ENCODE measurements around the gene XRCC4.
"Not testable (repeated sequence)": the region's sequence is repeated elsewhere in the genome, so short reads cannot be mapped to it uniquely, and the experiment has no call there.

XRCC4 gene

DNA sequence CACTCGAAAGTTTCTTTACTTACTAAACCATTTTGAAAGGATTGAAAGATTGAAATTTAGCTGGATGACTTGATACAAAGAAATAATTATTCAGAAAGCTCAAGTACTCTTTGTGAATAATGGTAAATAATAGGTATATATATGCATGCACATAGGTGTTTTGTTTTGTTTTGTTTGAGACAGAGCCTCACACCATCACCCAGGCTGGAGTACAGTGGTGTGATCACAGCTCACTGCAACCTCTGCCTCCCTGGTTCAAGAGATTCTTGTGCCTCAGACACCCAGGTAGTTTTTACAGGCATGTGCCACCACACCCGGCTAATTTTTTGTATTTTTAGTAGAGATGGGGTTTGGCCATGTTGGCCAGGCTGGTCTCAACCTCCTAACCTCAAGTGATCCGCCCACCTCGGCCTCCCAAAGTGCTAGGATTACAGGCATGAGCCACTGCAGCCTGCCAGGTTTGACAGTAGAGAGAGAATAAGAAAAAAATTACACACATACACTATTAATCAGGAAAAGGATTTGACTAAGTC is 278.2 kb downstream of the XRCC4 start:
- DNase-seq, result not testable (repeated sequence)

DNA sequence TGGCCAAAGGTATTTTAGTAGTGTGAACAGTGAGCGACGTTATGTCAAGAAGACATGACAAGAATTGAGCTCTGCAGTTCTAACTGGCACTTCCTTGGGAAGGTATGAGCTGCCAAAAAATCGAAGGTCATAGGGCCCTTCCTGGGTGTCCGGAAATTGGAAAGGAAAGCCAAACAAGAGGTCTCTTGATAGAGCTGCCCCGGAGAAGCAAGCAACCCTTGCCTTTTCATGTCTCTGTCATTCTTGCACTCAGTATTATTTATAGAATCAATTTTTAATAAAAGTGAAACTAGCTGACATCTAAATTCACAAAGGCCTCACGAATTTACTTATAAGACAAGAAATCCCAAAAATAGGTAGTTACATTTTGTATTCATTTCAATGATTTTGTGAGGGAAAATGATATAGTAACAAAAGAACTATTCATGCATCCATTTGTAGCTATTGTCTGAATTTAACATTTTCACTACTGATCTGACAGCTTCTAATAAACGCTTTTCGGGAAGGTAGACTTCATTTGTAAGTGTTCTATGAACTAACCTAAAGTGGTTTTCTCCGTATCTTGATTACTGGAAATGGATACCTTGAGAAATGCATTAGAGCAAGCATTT is 280.4 kb downstream of the XRCC4 start:
- no peak for DNase-seq

DNA sequence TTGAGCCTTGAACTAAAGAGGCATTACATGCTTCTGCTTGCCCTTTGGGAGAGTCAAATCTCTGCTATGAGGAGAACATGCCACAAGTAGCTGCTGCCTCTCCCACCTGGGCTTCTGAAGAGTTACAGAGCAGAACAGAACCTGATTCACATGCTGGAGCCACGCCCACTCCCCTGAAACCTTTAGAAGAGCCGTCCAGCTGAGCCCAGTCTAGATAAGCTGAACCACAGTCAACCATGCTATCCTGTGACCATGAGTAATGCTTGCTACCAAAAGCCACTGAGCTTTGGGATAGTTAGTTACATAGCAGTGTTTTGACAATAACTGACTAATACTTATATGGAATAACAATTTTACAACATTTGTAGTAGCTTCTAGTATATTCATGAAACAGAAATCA is 283.2 kb downstream of the XRCC4 start:
- no peak for DNase-seq

DNA sequence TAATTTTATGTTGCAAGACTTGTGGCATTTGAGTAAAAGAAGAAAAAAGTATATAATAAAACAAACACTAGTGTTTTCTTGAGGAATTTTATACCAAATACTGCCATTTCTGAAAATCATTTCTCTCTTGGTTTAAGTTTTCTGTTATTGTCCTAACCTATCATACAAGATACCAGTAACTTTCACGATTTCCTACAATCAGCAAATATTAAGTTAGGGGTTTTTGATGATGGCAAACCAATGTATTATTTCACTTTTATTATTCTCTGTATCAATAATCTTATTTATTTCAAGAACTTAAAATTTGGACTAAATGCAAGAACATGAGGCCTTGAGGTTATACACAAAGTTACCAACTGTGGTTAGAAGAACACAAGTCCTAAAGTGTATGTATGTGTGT is 285.2 kb downstream of the XRCC4 start:
- no peak for DNase-seq

DNA sequence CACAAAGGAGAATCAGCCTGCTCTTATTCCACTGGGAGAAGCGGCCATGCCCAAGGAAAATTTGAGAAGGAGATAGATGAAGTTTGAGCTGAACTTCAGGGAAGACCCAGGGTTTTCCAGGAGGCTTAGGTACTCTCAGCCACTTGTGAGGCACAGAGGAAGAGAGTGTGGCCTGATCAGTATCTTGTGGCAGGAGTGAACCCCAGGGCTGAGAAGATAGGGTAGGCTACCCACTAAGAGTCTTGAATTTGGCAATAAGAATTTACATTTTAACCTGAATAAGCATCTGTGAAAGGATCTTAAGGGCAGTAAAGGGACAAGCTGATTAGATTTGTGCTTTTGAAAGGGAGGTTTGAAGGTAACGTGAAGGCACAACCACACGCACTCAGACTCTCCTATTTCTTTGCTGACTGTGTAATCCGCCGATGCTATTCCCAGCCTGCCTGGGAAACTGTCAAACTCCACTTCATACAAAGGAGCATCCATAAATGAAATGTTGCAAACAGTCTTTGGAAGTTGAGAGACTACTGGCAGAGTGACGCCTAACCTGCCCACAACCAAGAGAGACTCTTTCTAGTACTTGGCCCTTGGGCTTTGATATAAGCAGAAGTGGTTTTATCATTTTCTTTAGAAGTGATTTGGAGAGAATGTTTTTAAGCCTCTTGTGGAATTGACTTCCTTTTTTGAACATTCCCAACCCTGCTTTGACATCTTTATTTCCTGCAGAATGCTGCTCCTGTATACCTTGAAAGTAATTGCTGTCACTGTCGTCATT is 286.0 kb downstream of the XRCC4 start:
- no peak for DNase-seq

DNA sequence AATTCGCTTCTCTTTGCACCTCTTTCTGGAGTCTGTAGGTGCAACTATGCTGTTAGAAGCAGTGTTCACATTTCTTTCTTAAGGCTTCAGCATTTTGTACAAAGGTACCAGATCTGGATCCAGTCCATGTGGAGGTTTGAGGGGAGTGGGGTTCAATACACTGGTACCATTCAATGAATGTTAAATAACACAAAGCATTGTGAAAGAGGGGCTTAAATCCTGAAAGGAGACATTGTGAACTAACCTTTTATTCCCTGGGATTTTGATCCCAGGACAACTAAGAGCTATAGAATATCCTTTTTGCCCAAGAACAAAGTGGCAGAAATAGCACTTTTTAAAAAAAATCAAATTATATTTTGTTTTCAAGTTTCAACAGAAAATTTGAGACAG is 286.5 kb downstream of the XRCC4 start:
- no peak for DNase-seq

DNA sequence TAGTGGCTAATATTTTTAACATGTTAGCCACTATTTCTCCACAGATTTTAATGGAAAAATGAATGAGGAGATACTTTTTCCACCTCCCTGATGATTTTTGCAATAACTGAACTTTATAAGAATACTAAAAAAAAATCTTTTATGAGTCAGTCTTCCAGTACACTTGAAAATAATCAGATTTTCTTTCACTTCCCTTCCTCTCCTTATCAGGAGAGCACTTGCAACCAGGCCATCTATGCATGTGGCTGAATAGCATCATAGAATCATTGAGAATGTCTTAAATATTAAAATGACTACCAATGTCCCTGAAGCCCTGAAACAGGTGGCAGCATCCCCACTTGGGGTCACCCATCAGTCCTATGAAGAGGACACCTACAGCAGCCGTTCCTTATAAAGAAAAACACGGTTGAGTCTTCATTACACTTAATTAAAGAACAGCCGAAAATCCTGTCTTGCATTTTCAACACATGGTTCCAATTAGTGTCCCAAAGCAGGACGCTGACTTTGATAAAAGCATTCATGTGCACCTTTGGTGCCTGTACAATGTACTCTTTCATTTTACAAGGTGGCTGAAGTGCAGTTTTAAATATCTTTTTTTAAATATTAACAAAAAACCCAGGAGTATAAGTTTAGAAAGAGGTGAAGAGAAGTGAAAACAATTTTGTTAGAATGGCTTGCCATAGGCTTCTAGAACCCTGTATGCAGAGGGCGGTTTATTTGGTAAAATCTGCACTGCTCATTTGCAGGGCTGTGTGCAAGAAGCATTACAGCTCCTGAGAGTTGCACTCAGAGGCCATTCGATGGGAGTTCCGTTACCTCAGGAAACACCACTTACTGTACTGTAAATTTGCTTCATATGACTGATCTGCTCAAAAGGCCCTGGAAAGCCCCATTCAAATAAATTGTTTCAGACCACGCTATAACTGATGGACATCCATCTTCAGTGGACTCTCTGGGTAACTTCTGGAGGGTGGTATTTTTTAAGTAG is 287.3 kb downstream of the XRCC4 start:
- DNase-seq, result no peak

DNA sequence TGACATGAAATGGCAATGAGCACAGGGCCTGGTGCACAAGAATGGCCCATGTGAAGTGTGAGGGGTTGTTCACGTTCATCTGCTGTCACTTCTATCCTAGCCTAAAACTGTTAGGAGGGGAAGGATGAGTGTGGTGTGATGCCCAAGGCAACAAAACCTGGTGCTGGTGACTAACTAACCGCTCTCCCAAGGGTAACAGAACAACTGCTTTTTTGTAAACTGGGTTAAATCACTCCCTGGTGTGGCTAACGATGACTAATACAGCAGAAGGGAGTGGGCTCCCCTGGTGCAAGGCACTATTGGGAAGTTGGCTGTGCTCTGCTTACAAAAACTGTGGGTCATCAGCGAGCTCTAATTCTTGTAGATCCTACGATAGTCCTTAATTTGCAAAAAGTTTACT is 291.0 kb downstream of the XRCC4 start:
- DNase-seq, result no peak

DNA sequence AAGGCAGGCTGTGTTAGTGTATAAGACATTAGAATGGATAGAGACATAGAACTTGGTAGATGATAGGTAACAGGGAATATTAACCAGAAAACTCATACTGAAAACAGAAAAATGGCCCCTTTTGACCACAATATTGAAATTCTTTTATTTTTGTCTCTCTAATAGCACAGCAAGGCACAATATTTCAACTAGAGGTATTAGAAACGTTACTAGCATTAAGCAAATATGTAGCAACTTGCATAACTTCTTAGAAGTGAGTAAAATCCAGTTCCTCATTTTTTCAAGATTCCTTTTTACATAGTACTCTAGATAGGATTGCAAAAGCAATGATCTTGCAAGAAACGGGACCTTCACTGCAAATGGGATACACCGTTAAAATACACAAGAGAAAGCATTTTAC is 291.5 kb downstream of the XRCC4 start:
- no peak for DNase-seq

DNA sequence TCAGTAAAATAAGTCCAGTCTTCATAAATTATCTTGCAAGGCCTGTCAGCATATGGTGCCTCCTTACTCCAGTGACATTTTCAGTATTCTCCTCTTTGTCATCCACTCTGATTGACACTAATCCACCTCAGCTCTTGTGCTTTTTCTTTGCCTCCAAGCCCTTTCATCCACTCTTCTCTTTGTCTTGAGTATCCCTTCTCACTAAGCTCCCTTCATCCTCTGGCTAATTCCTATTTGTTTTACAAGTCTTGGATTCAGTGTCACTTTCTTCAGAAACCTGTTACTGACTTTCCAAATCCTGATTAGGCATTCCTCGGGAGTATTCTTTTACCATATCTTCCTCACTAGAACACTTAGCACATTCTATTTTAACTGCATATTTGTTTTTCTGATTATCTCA is 293.6 kb downstream of the XRCC4 start:
- no peak for DNase-seq

DNA sequence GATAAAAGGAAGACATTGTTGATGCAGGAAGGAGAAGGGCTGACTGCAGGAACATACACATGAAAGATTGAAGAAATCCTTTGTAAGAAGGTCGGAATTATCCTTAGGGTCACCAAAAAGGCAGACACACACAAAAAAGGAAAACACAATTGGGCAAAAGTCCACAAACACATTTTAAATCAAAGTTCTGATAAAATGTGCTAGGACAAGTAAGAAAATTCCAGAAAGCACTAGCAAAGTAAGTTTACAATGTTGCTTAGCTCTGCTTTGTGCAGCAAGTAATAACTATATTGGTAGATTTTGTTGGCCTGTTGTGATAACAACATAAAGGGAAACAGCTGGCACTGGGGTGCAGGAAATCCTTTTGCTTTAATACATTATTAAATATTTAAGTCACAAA is 294.4 kb downstream of the XRCC4 start:
- no peak for DNase-seq

DNA sequence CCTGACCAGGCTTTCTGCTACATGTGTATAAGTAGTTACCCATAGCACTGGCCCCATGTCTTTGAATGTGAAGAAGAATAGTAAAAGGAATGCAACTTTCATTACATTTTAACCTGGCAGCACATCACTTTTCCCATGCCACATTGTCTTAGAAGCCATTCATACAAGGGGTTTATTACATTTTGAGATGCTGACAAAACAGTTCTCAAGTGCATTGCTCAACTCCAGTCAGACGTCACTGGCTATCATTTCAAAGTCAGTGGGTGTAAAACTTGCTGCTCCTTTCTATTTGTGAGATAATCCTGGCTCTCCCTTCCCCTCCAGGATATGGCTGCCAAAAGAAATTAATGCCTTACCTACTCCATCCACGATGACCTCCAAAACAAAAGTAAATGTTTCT is 297.2 kb downstream of the XRCC4 start:
- DNase-seq, result no peak

DNA sequence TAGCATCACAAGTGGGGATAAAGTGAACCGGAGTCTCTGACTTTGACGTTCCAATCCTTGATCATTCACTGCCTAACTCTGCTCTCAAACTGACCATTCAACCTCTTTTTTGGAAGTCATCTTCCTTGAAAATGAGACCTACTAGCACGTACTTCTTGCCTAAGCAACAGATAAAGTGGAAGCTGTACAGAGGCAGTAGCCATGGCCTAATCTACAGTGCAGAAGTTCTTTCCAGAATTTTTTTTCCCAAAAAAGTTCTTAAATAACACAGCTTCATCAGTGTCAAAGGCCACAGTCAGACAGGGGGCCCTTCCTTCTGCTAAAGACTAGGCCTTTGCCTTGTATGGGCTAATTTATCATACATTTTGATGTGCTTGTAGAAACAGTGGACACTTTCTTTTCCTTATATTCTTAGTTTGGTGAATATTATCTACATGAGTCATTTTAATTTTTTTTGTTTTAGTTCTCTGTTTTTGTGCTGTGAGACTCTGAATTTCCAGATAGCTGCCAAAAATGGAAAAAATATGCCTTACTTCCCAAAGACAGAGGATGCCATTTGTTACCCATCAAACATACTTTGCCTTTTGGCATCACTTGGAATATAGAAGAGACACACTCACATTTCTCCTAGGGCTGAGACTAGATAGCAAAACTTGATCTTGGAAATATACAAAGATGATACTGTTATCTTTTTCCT is 297.9 kb downstream of the XRCC4 start:
- no peak for DNase-seq

DNA sequence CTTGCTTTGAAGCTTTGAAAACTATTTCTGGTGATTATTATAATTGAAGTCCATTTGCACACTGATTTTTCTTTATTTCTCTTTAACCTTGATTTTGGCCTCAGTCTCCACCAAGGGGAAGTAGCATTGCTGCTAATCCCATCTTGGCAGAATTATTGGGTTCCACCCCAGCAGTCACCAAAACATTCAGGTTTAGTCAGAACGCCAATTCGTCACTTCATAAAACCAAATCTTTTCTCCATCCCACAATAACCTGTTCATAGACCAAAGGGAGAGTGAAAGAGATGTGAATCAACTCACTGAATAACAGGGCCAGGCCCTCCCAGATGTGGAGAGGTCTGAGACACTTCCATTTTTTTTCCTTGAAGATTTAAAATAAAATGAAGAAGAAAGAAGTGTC is 299.1 kb downstream of the XRCC4 start:
- DNase-seq, result no peak

DNA sequence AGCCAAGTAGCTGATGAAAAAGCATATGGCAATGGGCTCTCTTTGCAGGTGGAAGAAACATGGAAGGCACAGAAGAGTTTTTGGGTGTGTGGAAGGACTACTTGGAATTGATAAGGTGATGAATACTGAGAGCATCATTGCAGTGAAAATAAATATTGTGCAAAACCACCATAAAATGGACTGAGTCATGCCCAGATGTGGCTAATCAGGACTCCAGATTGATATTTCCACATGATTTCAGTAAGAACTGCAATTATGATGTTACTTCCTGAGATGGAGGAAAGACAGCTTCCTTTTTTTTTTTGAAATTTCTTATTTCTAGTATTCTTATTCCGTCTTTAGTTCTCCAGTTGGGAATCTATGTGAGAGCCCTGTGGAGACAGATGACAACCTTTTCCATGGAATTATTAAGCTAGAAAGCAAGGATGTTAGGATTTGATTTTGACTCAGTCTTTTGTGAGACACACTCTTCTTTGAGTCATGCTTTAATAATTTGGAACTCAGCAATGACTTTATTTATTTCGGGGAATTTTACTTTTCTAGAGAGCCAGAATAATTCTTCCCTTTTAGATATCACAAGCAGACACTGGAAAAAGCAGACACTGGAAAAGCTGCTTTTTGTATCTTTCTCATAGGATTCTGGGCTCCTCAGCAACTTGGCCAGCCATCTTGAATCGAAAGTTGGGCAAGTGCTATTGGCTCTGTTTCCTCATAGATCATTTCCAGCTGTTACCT is 300.0 kb downstream of the XRCC4 start:
- DNase-seq, result no peak

DNA sequence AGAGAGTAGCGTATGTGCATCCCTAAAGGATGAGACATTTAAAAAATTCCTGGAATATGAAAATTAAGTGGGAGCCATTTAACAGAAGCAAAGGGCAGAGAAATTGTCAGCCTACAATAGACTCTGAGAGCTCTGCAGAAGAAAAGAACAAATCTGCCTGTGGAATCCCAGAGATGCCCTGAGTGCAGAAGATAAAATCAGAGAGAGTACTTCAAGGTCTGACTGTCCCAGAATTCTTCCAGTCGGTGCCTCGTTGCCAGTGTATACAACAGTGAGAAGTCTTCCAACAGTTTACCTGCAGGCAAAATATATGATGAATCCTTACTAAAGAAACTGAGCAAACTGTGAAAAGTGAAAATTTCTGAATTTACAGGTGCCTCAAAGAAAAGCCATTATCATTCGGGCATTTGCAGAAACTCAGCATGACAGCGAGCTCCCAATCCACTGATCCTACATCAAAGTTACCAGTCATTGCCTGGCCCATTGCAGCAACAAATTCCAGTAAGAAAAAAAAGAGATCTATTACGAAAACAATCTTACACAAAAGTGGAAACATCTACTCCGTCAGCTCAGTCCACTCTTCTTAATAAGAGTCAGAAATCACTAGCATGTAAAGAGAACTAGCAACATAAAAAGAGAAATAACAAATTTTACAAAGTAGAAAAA is 301.4 kb downstream of the XRCC4 start:
- DNase-seq, result no peak

DNA sequence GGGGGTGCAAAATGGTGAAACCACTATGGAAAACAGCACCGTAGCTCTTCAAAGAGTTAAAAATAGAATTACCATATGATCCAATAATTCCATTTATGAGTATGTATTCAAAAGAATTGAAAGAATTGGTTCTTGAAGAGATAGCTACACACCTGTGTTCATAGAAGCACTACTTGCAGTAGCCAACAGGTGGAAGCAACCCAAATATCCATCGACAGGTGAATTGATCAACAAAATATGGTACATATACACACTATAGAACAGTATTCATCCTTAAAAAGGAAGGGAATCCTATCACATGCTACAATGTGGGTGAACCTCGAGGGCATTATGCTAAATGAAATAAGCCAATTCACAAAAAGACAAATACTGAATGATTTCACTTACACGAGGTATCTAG is 308.5 kb downstream of the XRCC4 start:
- no peak for DNase-seq

DNA sequence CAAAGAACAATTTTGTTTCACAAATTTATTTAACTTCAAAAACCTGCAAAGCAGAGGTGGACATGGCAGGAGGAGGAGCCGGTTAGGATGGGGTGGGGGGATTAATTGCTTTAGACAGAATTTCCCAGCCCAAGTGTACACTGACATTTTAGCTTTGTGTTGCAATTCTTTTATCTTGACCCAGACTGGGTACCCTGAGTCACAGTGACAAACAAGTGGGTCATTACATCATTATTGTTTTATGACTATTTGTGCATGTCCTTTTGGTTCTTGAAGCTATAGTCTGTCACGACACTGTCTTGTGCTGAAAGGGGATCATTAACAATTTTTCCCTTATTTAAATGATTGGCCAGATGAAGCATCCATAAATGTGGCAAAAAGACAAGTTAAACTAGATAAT is 309.7 kb downstream of the XRCC4 start:
- no peak for DNase-seq

DNA sequence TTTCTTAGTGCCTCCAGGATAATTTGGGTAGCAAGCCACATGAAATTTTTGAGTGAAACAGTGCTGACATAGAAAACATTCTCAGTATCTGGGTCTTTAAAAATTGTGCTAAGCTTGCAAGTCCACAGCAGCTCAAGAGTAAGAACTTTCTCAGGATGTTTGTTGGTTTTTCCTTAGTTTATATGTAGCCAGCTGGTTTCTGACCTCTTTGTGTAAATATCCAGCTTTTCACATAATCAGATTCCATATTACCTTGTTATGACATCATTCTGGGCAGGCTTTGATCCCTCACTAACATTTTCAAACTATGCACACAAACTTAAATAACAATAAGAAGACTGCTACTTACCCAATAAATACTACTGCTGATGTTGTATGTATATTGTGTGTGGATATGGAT is 311.3 kb downstream of the XRCC4 start:
- DNase-seq, result no peak

DNA sequence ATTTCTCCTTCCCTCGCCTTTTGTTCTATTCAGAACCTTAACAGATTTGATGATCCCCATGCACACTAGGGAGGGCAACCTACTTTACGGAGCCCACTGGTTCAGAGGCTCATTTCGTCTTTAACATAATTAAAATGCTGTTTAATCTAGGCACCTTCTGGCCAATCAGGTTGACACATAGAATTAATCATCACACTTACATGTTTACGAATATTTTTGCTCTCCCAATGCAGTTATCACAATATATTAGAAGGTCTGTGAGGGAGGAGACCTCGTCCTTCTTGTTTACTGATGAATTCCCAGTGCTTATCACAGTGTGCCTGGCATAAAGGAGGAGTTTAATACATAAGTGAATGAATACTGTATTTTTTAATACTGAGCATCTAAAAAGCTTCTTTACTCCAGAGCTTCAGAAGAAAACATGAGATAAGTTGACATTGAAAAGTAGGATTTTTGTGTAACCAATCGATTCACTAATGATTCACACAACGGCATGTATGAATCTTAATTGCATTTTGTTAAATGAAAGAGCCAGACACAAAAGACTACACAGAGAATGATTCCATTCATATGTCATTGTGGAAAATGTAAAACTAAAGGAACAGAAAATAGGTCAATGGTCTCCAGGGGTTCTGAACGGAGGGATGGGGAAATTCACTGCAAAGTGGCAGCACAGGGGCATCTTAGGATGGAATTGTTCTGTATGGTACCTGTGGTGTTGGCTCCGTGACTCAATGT is 315.6 kb downstream of the XRCC4 start:
- DNase-seq, result no peak

DNA sequence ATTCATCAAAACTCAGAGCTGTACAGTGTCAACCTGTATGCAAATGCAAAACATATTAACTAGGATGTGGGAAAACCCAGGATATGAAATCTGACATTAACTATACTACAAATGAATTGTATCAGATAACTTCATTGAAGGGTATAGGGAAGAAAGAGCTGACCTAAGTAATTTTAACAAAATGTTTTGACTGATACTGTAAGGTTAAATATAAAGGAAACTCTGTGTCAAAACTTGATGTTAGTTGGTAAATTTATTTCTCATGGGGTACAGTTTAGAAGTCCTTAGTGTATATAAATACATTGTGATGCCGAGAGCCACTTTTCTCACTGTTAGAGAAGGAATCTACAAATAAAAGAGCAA is 316.1 kb downstream of the XRCC4 start:
- no peak for DNase-seq

All from activated naive CD4-positive, alpha-beta T cell treated with anti-CD3 and anti-CD28 coated beads, Interleukin-2, amount 50 U/mL, for 16 hours (primary cell).